GM23338 (cell line): ENCODE results near the gene SPINK6. TPM values are rescaled to one million over a fixed set of nuclear protein-coding genes. Genes with fewer than 3 reads are reported as not detected.

Experiments
- ATAC-seq: fragments of 200-7000 bp; cut with Tn5 transposase; 3 replicates; pipeline ENCODE4 v1.9.1; 2020
- DNase-seq: peaks from one replicate; pipeline ENCODE4 v3.0.0-alpha.2; 2015; ENCODE audit warnings: low spot score
- H2AFZ ChIP-seq: fragments of 200-600 bp; sonication (generic); 2 replicates; pipeline ENCODE4 v1.8.0; 2016; ENCODE audit warnings: antibody characterized with exemption, mild to moderate bottlenecking, moderate library complexity
- H3F3A ChIP-seq: fragments of 200-600 bp; sonication (generic); replicated peaks from 2 replicates; pipeline ENCODE4 v1.8.0; 2017; ENCODE audit warnings: antibody characterized with exemption, mixed run types, low read depth
- H3K27ac ChIP-seq: fragments of 200-600 bp; sonication (generic); 2 replicates; pipeline ENCODE4 v1.6.1; 2016; ENCODE audit warnings: low read depth
- H3K27me3 ChIP-seq: fragments of 200-600 bp; sonication (generic); 2 replicates; pipeline ENCODE4 v1.8.0; 2016; ENCODE audit warnings: mild to moderate bottlenecking, mixed run types, moderate library complexity; ENCODE audit not compliant: insufficient read depth
- H3K36me3 ChIP-seq: fragments of 200-600 bp; sonication (generic); 2 replicates; pipeline ENCODE4 v1.8.0; 2016; ENCODE audit warnings: mild to moderate bottlenecking; ENCODE audit not compliant: insufficient read depth
- H3K4me1 ChIP-seq: fragments of 200-600 bp; sonication (generic); 2 replicates; pipeline ENCODE4 v1.8.0; 2016; ENCODE audit warnings: mild to moderate bottlenecking, moderate library complexity; ENCODE audit not compliant: insufficient read depth
- H3K4me2 ChIP-seq: fragments of 200-600 bp; sonication (generic); 2 replicates; pipeline ENCODE4 v1.7.1; 2017; ENCODE audit warnings: mixed run types
- H3K4me3 ChIP-seq: fragments of 200-600 bp; sonication (generic); 2 replicates; pipeline ENCODE4 v1.6.1; 2016; ENCODE audit warnings: mixed run types
- H3K79me2 ChIP-seq: fragments of 200-600 bp; sonication (generic); replicated peaks from 2 replicates; pipeline ENCODE4 v1.8.0; 2017; ENCODE audit warnings: mild to moderate bottlenecking; ENCODE audit not compliant: insufficient read depth
- H3K9me2 ChIP-seq: fragments of 200-600 bp; sonication (generic); 2 replicates; pipeline ENCODE4 v1.8.0; 2017; ENCODE audit not compliant: insufficient read depth
- H4K20me1 ChIP-seq: fragments of 200-600 bp; sonication (generic); replicated peaks from 2 replicates; pipeline ENCODE4 v1.8.0; 2017; ENCODE audit warnings: mild to moderate bottlenecking; ENCODE audit not compliant: insufficient read depth
- H3K27ac Mint-ChIP-seq: 2 replicates; pipeline ENCODE4 v1.8.0; 2020; ENCODE audit warnings: inconsistent platforms, mild to moderate bottlenecking, moderate library complexity, mixed read lengths
- H3K27me3 Mint-ChIP-seq: 3 replicates; pipeline ENCODE4 v1.8.0; 2022; ENCODE audit warnings: low read depth, mild to moderate bottlenecking, moderate library complexity, mixed read lengths, inconsistent platforms; ENCODE audit not compliant: insufficient read depth, poor library complexity
- H3K36me3 Mint-ChIP-seq: 3 replicates; pipeline ENCODE4 v1.8.0; 2021; ENCODE audit warnings: low read depth, mild to moderate bottlenecking, inconsistent platforms, moderate library complexity, mixed read lengths
- H3K4me1 Mint-ChIP-seq: 3 replicates; pipeline ENCODE4 v1.8.0; 2020; ENCODE audit warnings: mild to moderate bottlenecking, inconsistent platforms, mixed read lengths
- H3K4me3 Mint-ChIP-seq: 3 replicates; pipeline ENCODE4 v1.8.0; 2021; ENCODE audit warnings: moderate library complexity, mild to moderate bottlenecking, inconsistent platforms, mixed read lengths
- H3K9me3 Mint-ChIP-seq: 3 replicates; pipeline ENCODE4 v1.8.0; 2020; ENCODE audit warnings: moderate library complexity, mild to moderate bottlenecking, inconsistent platforms, mixed read lengths
- JUNB ChIP-seq: IDR thresholded peaks from one replicate; pipeline ENCODE4 v1.6.1; 2016; ENCODE audit warnings: antibody characterized with exemption; ENCODE audit not compliant: unreplicated experiment
- ZNF114 ChIP-seq: fragments of 250-450 bp; sonication (Bioruptor Pico); IDR thresholded peaks from 2 replicates; pipeline ENCODE4 v1.5.0; 2020; ENCODE audit warnings: mild to moderate bottlenecking, moderate library complexity
- polyA plus RNA-seq: library from polyadenylated mRNA; unstranded; fragments of >200 nt; fragmentation: Nextera tagmentation; extraction: Ambion mirVana; gene quantifications from 2 replicates; pipeline ENCODE4 v1.2.1, GENCODE V29; 2016
- total RNA-seq: library from RNA; depleted of rRNA; stranded (reverse); fragments of >200 nt; shearing (Covaris generic); gene quantifications from 2 replicates; pipeline ENCODE4 v1.2.3, GENCODE V29; 2014
- TF ChIP-seq, protein P1 (sequence below), 2 experiments: fragments of 200-600 bp in 1 of 2; sonication (generic) in 1 of 2; conservative IDR thresholded peaks; 2 replicates each; pipeline versions ENCODE4 v1.5.1 to v1.6.1; 2016 to 2017; ENCODE audit warnings: antibody characterized with exemption in 2 of 2, low read depth in 2 of 2, mild to moderate bottlenecking in 2 of 2, moderate library complexity in 1 of 2
- TF ChIP-seq, protein P2 (sequence below): fragments of 250-450 bp; sonication (Bioruptor Pico); IDR thresholded peaks from 2 replicates; pipeline ENCODE4 v1.5.0; 2020; ENCODE audit warnings: mild to moderate bottlenecking, moderate library complexity
- TF ChIP-seq, protein P3 (sequence below): IDR thresholded peaks from 2 replicates; pipeline ENCODE4 v1.6.1; 2016; ENCODE audit warnings: antibody characterized with exemption

The SPINK6 gene
- total and polyA plus RNA-seq, 2 experiments from 2014 or later = 0.53 TPM; not detected in 1

DNA sequence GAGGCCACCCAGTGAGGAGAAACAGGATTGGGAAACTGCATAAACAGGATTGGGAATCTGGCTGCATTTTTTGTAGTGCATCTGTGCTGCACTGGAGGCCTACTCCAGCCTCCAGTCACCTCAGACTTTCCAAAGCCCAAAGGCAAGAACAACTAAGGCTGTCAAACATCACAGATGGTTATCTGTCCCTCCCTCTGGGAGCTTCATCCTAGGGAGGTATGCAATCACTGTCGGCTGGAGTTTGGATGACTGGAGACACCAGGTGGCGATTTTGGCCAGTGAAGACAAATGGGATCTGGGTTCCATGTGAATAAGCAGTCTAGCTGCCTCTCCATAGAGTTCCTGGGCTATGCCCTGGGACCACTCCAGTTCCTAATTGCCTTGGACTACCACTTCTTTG, 56.4 kb downstream of the SPINK6 start:
- Histone ChIP-seq H3K4me2 (no peak overlapping the region), H3K9me2 (no peaks in the 10 kb centered on the region; the same call in 1 of the 2 replicates), H3K4me1 (no peaks in the 10 kb centered on the region), H3K4me3 (no peak overlapping the region), H3K79me2 (no peaks in the 10 kb centered on the region), H4K20me1 (no peaks in the 10 kb centered on the region), H3K27ac (no peak overlapping the region), H3F3A (no peaks in the 10 kb centered on the region), H2AFZ (no peak overlapping the region), H3K27me3 (no peaks in the 10 kb centered on the region), H3K36me3 (no peaks in the 10 kb centered on the region)
- no peak for TF ChIP-seq ZNF114 (CRISPR knock-in tag)
- TF ChIP-seq, protein P1, sequence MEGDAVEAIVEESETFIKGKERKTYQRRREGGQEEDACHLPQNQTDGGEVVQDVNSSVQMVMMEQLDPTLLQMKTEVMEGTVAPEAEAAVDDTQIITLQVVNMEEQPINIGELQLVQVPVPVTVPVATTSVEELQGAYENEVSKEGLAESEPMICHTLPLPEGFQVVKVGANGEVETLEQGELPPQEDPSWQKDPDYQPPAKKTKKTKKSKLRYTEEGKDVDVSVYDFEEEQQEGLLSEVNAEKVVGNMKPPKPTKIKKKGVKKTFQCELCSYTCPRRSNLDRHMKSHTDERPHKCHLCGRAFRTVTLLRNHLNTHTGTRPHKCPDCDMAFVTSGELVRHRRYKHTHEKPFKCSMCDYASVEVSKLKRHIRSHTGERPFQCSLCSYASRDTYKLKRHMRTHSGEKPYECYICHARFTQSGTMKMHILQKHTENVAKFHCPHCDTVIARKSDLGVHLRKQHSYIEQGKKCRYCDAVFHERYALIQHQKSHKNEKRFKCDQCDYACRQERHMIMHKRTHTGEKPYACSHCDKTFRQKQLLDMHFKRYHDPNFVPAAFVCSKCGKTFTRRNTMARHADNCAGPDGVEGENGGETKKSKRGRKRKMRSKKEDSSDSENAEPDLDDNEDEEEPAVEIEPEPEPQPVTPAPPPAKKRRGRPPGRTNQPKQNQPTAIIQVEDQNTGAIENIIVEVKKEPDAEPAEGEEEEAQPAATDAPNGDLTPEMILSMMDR (conservative IDR thresholded peaks at IDR 0.05; ENCODE audit: low read depth in 2 of 2) = peak in 1 of 2 experiments; percentile 46; a peak in 2 of 4 replicates
- TF ChIP-seq, protein P2, sequence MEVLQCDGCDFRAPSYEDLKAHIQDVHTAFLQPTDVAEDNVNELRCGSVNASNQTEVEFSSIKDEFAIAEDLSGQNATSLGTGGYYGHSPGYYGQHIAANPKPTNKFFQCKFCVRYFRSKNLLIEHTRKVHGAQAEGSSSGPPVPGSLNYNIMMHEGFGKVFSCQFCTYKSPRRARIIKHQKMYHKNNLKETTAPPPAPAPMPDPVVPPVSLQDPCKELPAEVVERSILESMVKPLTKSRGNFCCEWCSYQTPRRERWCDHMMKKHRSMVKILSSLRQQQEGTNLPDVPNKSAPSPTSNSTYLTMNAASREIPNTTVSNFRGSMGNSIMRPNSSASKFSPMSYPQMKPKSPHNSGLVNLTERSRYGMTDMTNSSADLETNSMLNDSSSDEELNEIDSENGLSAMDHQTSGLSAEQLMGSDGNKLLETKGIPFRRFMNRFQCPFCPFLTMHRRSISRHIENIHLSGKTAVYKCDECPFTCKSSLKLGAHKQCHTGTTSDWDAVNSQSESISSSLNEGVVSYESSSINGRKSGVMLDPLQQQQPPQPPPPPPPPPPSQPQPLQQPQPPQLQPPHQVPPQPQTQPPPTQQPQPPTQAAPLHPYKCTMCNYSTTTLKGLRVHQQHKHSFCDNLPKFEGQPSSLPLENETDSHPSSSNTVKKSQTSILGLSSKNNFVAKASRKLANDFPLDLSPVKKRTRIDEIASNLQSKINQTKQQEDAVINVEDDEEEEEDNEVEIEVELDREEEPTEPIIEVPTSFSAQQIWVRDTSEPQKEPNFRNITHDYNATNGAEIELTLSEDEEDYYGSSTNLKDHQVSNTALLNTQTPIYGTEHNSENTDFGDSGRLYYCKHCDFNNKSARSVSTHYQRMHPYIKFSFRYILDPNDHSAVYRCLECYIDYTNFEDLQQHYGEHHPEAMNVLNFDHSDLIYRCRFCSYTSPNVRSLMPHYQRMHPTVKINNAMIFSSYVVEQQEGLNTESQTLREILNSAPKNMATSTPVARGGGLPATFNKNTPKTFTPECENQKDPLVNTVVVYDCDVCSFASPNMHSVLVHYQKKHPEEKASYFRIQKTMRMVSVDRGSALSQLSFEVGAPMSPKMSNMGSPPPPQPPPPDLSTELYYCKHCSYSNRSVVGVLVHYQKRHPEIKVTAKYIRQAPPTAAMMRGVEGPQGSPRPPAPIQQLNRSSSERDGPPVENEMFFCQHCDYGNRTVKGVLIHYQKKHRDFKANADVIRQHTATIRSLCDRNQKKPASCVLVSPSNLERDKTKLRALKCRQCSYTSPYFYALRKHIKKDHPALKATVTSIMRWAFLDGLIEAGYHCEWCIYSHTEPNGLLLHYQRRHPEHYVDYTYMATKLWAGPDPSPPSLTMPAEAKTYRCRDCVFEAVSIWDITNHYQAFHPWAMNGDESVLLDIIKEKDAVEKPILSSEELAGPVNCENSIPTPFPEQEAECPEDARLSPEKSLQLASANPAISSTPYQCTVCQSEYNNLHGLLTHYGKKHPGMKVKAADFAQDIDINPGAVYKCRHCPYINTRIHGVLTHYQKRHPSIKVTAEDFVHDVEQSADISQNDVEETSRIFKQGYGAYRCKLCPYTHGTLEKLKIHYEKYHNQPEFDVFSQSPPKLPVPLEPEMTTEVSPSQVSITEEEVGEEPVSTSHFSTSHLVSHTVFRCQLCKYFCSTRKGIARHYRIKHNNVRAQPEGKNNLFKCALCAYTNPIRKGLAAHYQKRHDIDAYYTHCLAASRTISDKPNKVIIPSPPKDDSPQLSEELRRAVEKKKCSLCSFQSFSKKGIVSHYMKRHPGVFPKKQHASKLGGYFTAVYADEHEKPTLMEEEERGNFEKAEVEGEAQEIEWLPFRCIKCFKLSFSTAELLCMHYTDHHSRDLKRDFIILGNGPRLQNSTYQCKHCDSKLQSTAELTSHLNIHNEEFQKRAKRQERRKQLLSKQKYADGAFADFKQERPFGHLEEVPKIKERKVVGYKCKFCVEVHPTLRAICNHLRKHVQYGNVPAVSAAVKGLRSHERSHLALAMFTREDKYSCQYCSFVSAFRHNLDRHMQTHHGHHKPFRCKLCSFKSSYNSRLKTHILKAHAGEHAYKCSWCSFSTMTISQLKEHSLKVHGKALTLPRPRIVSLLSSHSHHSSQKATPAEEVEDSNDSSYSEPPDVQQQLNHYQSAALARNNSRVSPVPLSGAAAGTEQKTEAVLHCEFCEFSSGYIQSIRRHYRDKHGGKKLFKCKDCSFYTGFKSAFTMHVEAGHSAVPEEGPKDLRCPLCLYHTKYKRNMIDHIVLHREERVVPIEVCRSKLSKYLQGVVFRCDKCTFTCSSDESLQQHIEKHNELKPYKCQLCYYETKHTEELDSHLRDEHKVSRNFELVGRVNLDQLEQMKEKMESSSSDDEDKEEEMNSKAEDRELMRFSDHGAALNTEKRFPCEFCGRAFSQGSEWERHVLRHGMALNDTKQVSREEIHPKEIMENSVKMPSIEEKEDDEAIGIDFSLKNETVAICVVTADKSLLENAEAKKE (CRISPR knock-in tag) = no peak
- TF ChIP-seq JUNB = no peak
- TF ChIP-seq, protein P3, sequence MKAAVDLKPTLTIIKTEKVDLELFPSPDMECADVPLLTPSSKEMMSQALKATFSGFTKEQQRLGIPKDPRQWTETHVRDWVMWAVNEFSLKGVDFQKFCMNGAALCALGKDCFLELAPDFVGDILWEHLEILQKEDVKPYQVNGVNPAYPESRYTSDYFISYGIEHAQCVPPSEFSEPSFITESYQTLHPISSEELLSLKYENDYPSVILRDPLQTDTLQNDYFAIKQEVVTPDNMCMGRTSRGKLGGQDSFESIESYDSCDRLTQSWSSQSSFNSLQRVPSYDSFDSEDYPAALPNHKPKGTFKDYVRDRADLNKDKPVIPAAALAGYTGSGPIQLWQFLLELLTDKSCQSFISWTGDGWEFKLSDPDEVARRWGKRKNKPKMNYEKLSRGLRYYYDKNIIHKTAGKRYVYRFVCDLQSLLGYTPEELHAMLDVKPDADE = no peak
- no peaks in the 10 kb centered on the region for H3K36me3 Mint-ChIP-seq
- no peaks in the 10 kb centered on the region for H3K27me3 Mint-ChIP-seq
- peaks cover 12% of the 10 kb centered on the region for H3K9me3 Mint-ChIP-seq
- H3K4me1 Mint-ChIP-seq = no peaks in the 10 kb centered on the region
- H3K4me3 Mint-ChIP-seq = no peak overlapping the region
- H3K27ac Mint-ChIP-seq = no peak overlapping the region
- ATAC-seq (no peak), DNase-seq (peak; percentile 8)
